Bronchial epithelial cell (primary cell): ENCODE measurements around the gene FOXC1. TPM values are rescaled to one million over a fixed set of nuclear protein-coding genes. Genes with fewer than 3 reads are reported as not detected.

Source experiments
- DNase-seq: peaks from one replicate; pipeline ENCODE4 v3.0.0-alpha.2; 2010; ENCODE audit warnings: low read depth
- FAIRE-seq: peaks from 2 replicates; lab custom pipeline; 2011; peaks lifted over from hg19 to GRCh38; lab: Jason Lieb, UNC
- H3K27me3 ChIP-seq: 2 replicates; pipeline ENCODE4 v1.5.1; 2011; ENCODE audit warnings: low read length; ENCODE audit not compliant: control insufficient read depth, insufficient read depth
- H3K36me3 ChIP-seq: 2 replicates; pipeline ENCODE4 v1.5.1; 2011; ENCODE audit warnings: low read length; ENCODE audit not compliant: control insufficient read depth, insufficient read depth
- H3K4me3 ChIP-seq: 2 replicates; pipeline ENCODE4 v1.5.1; 2011; ENCODE audit warnings: mild to moderate bottlenecking, low read depth, low read length, control low read depth
- CTCF ChIP-seq: IDR thresholded peaks from 2 replicates; pipeline ENCODE4 v1.5.1; 2011; ENCODE audit warnings: mild to moderate bottlenecking, moderate library complexity, low read length, control low read depth, inconsistent platforms; ENCODE audit not compliant: insufficient read depth, severe bottlenecking
- total RNA-seq: library from RNA; depleted of rRNA; stranded (reverse); fragments of >200 nt; gene quantifications from 2 replicates; pipeline ENCODE4 v1.2.1, GENCODE V29; 2014

FOXC1 gene
- total RNA-seq, 1 donor from 2014 or later, result 3.7 TPM

GRCh38 chr6:1657116-1657770 lies 47.5 kb downstream of the FOXC1 start:
- Histone ChIP-seq H3K4me3 (no peak overlapping the region), H3K36me3 (no peaks in the 10 kb centered on the region), H3K27me3 (no peaks in the 10 kb centered on the region)
- DNase-seq (no peak), FAIRE-seq (no peak)
- no peak for TF ChIP-seq CTCF

- H3K27me3 ChIP-seq, result no peaks in the 10 kb centered on the region
- no peak for TF ChIP-seq CTCF
- no peak overlapping the region for H3K4me3 ChIP-seq
- DNase-seq (no peak), FAIRE-seq (no peak)
- H3K36me3 ChIP-seq, result no peaks in the 10 kb centered on the region
Measured at GRCh38 chr6:1657771-1658165, 48.1 kb downstream of the FOXC1 start.

- DNase-seq (no peak), FAIRE-seq (peak; percentile 50)
- H3K36me3 ChIP-seq, result no peaks in the 10 kb centered on the region
- TF ChIP-seq CTCF, result no peak
- no peak overlapping the region for H3K4me3 ChIP-seq
- H3K27me3 ChIP-seq, result no peaks in the 10 kb centered on the region
Measured at GRCh38 chr6:1658212-1659005, 48.7 kb downstream of the FOXC1 start.

- Histone ChIP-seq H3K4me3 (no peak overlapping the region), H3K27me3 (no peaks in the 10 kb centered on the region), H3K36me3 (no peaks in the 10 kb centered on the region)
- TF ChIP-seq CTCF, result no peak
- DNase-seq (no peak), FAIRE-seq (no peak)
Measured at GRCh38 chr6:1659816-1660215, 50.1 kb downstream of the FOXC1 start.

GRCh38 chr6:1662534-1662933 lies 52.8 kb downstream of the FOXC1 start:
- DNase-seq (no peak), FAIRE-seq (no peak)
- Histone ChIP-seq H3K4me3 (no peak overlapping the region), H3K27me3 (no peaks in the 10 kb centered on the region), H3K36me3 (no peaks in the 10 kb centered on the region)
- no peak for TF ChIP-seq CTCF

Other genes starting within 250 kb of the FOXC1 start
- gene FOXF2, start 220.3 kb upstream of the FOXC1 start, total RNA-seq, result under 0.01 TPM in 1 of 2 replicates, not detected in the other